Measurements from ENCODE around the gene NAT14.
A peak's percentile ranks its signal among the peaks of the same experiment; 100 is the strongest.

The NAT14 gene

DNA sequence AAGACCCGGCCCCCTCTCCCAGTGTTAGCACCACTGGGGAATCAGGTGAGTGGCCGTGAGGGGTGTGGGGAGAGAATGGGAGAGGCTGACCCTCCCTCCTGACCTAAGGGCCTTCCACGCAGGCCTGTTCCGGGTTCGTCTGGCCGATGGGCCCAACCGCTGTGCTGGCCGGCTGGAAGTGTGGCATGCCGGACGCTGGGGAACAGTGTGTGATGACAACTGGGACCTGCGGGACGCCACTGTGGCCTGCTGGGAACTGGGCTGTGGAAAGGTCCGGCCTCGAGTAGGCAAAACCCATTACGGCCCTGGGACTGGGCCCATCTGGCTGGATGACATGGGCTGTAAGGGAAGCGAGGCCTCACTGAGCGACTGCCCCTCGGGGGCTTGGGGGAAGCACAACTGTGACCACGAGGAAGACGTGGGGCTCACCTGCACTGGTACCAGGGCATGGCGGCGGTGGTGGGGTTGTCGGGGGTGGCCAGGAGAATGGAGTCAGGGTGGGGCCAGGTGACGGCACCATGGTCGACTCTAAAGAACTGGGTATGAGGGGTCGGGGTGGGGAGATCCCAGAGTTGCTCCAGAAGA lies 15.5 kb downstream of the NAT14 start:
- DNase-seq (ENCODE audit: extremely low spot score), result no peak
- TF ChIP-seq L3MBTL2 (conservative IDR thresholded peaks at IDR 0.05), result no peak
- TF ChIP-seq SP1 (IDR thresholded peaks at IDR 0.05), result no peak
- TF ChIP-seq FOXM1 (IDR thresholded peaks at IDR 0.05; ENCODE audit: borderline replicate concordance), result no peak
- TF ChIP-seq CTBP1 (IDR thresholded peaks at IDR 0.05; ENCODE audit: borderline replicate concordance), result no peak
- TF ChIP-seq ELF4 (IDR thresholded peaks at IDR 0.05), result no peak
- ChIA-PET POLR2A (interaction anchor here (1.6 kb wide), 1 partner anchor 24 kb away, joined by 7 read pairs; the partner anchor contains the start of gene ZNF628), CTCF (interaction anchor here (1.3 kb wide), 1 partner anchor 354 kb away, joined by 3 read pairs; no protein-coding TSS in a partner anchor)

DNA sequence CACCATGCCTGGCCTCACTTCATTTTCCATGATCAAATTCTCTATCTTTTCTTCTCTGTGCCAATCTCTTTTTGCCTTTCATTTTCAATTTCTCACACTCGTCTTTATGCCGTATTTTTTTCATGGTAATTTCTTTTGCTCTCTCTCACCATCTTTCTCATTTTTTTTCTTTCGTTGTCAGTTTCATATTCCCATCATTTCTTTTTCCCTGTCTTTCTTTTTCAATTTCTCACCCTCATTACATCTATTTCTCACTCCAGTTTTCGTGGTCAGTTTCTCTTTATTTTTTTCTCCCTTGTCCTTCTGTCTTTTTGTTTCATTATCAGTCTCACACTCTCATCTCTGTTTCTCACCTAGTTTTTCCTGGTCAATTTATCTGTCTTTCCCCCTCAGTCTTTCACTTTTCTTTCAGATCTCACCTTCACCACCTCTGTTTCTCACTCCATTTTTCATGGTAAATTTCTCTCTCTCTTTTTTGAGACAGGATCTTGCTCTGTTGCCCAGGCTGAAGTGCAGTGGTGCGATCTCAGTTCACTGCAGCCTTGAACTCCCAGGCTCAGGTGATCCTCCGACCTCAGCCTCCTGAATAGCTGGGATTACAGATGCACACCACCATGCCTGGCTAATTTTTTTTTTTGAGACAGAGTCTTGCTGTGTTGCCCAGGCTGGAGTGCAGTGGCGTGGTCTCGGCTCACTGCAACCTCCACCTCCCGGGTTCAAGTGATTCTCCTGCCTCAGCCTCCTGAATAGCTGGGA lies 17.4 kb downstream of the NAT14 start:
- ChIA-PET POLR2A (interaction anchor here (1.1 to 1.6 kb wide), 2 partner anchors 16 to 26 kb away, joined by 5 to 7 read pairs; partner anchors contain the start of gene ZNF628), CTCF (interaction anchor here (1.6 kb wide), 1 partner anchor 35 kb away, joined by 3 read pairs; no protein-coding TSS in a partner anchor)
- DNase-seq (ENCODE audit: extremely low spot score), result no peak
- TF ChIP-seq L3MBTL2 (conservative IDR thresholded peaks at IDR 0.05) (no peak), LEF1 (IDR thresholded peaks at IDR 0.05; ENCODE audit: borderline replicate concordance) (no peak), NFRKB (IDR thresholded peaks at IDR 0.05) (no peak), FOXK2 (IDR thresholded peaks at IDR 0.05) (no peak), CTBP1 (IDR thresholded peaks at IDR 0.05; ENCODE audit: borderline replicate concordance) (no peak), ARNT (IDR thresholded peaks at IDR 0.05) (no peak), SP1 (IDR thresholded peaks at IDR 0.05) (no peak), BHLHE40 (IDR thresholded peaks at IDR 0.05; ENCODE audit: borderline replicate concordance) (no peak)

DNA sequence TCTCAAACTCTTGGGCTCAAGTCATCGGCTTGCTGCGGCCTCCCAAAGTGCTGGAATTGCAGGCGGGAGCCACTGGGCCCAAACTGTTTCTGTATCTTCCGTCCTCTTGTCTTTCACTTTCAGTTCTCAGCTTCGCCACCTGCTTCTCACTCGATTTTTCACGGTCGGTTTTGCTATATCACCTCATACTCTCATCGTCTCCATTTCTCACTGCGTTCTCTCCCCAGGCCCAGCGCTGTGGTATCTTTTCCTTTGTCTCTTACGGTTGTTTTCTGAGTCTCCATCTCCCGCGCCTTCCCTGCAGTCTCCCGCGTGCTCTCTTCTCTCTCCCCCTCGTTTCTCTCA lies 18.1 kb downstream of the NAT14 start:
- CTCF ChIA-PET, result interaction anchor here (0.8 to 1.9 kb wide), 2 partner anchors 36 to 62 kb away, joined by 3 to 24 read pairs; no protein-coding TSS in a partner anchor
- no peak for TF ChIP-seq ELF4 (IDR thresholded peaks at IDR 0.05)
- TF ChIP-seq ZNF384 (IDR thresholded peaks at IDR 0.05), result no peak
- no peak for TF ChIP-seq FOXK2 (IDR thresholded peaks at IDR 0.05)
- TF ChIP-seq FOXA1 (IDR thresholded peaks at IDR 0.05), result no peak
- TF ChIP-seq LEF1 (IDR thresholded peaks at IDR 0.05; ENCODE audit: borderline replicate concordance), result no peak
- TF ChIP-seq TARDBP (IDR thresholded peaks at IDR 0.05), result no peak
- no peak for TF ChIP-seq CTBP1 (IDR thresholded peaks at IDR 0.05; ENCODE audit: borderline replicate concordance)

DNA sequence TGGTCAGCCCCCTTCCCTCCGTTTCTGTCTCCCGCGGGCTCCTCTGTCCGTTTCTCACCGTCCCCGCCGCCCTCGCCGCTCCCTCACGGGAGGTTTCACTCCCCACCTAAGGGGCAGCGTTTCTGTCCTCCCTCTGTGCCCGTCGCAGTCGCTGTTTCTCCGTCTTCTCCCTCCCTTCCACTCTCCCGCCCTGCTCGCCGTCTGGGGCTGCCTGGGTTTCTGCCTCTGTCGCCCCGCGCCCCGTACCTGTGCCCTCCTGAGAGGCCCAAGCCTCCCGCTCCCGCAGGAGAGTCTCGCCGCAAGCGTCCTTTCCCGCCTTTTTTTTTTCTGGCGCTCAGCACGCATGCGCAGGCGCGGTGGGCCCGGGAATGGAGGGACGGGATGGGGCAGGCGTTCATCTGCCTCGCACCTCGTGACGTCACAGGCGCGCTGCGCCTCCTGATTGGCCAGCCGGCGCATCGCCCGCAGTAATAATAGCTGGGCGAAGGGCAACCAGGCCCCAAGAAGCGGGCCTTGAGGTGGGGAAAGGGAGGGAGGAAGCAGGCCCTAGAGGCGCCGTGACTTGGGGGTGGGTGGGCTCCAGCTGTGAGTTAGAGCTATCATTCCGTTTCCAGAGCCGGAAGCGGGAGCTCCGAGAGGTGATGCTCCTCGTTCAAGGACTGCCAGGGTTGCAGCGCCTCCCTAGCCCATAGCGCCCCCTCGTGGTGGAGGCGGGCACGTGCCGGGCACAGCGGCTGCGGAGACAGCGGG lies 18.7 kb downstream of the NAT14 start:
- TF ChIP-seq L3MBTL2 (conservative IDR thresholded peaks at IDR 0.05) (peak; percentile 100), ELF4 (IDR thresholded peaks at IDR 0.05) (peak; percentile 28), CTBP1 (IDR thresholded peaks at IDR 0.05; ENCODE audit: borderline replicate concordance) (no peak), FOXM1 (IDR thresholded peaks at IDR 0.05; ENCODE audit: borderline replicate concordance) (no peak), ZNF384 (IDR thresholded peaks at IDR 0.05) (peak; percentile 97), TARDBP (IDR thresholded peaks at IDR 0.05) (no peak)
- ChIA-PET POLR2A (interaction anchor here (0.6 to 1.9 kb wide), 7 partner anchors 12 to 245 kb away, joined by 3 to 11 read pairs (median 3); partner anchors contain the start of genes ISOC2, NAT14, UBE2S and ZNF628), CTCF (interaction anchor here (0.7 to 1.9 kb wide), 7 partner anchors 8 to 77 kb away, joined by 3 to 24 read pairs (median 4); partner anchors contain the start of genes SSC5D and ZNF579)
- peak; percentile 99 for DNase-seq (ENCODE audit: extremely low spot score)

More for the DNA sequence above, 18.1 kb downstream of the NAT14 start:
- DNase-seq (ENCODE audit: extremely low spot score), result no peak
- POLR2A ChIA-PET, result interaction anchor here (1.0 kb wide), 1 partner anchor 41 kb away, joined by 3 read pairs; the partner anchor contains the start of gene ISOC2

DNA sequence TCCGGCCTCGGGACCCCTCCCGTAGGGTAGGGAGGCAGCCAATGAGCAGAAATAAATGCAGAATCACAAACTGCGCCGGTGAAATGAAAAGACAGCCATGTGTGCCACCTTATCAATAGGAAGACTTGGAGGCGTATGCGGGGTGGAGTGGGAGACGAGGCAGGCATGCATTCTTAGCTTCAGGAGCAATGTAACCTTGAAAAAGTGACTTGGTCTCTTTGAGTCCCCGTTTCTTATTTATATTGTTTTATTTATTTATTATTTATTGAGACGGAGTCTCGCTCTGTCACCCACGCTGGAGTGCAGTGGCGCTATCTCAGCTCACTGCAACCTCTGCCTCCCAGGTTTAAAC lies 19.2 kb downstream of the NAT14 start:
- no peak for TF ChIP-seq LEF1 (IDR thresholded peaks at IDR 0.05; ENCODE audit: borderline replicate concordance)
- TF ChIP-seq FOXM1 (IDR thresholded peaks at IDR 0.05; ENCODE audit: borderline replicate concordance), result no peak
- TF ChIP-seq SP1 (IDR thresholded peaks at IDR 0.05), result no peak
- no peak for TF ChIP-seq CTBP1 (IDR thresholded peaks at IDR 0.05; ENCODE audit: borderline replicate concordance)
- TF ChIP-seq FOXK2 (IDR thresholded peaks at IDR 0.05), result no peak
- TF ChIP-seq BHLHE40 (IDR thresholded peaks at IDR 0.05; ENCODE audit: borderline replicate concordance), result no peak
- TF ChIP-seq NFRKB (IDR thresholded peaks at IDR 0.05), result no peak
- TF ChIP-seq, protein P1, sequence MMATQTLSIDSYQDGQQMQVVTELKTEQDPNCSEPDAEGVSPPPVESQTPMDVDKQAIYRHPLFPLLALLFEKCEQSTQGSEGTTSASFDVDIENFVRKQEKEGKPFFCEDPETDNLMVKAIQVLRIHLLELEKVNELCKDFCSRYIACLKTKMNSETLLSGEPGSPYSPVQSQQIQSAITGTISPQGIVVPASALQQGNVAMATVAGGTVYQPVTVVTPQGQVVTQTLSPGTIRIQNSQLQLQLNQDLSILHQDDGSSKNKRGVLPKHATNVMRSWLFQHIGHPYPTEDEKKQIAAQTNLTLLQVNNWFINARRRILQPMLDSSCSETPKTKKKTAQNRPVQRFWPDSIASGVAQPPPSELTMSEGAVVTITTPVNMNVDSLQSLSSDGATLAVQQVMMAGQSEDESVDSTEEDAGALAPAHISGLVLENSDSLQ (IDR thresholded peaks at IDR 0.05), result no peak
- TF ChIP-seq SUZ12 (IDR thresholded peaks at IDR 0.05), result no peak
- DNase-seq (ENCODE audit: extremely low spot score), result no peak
- ChIA-PET CTCF (interaction anchor here (0.7 to 1.9 kb wide), 6 partner anchors 9 to 77 kb away, joined by 3 to 24 read pairs (median 4); partner anchors contain the start of genes SSC5D and ZNF579), POLR2A (interaction anchor here (0.6 to 1.9 kb wide), 7 partner anchors 13 to 245 kb away, joined by 3 to 11 read pairs (median 3); partner anchors contain the start of genes ISOC2, NAT14, UBE2S and ZNF628)

DNA sequence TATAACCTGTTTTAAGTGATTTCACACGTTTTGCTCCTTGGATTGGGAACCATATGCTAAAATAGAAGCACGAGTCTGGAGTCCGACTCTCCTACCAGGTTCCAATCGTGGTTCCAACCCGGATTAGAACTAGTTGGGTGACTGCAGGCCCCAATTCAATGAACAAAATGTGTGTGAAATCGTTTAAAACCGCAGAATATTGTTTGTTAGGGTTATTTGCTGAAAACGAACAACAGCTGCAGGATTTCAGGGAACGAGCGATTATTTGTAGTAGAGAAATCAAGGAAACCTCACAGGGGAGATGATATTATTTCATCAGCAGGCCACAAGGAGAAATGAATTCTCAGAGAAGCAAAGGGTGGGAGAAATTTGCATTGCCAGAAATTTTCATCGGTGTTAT lies 20.0 kb downstream of the NAT14 start:
- ChIA-PET CTCF (interaction anchor here (1.6 to 1.9 kb wide), 2 partner anchors 29 to 37 kb away, joined by 5 to 24 read pairs; no protein-coding TSS in a partner anchor), POLR2A (interaction anchor here (1.9 kb wide), 1 partner anchor 29 kb away, joined by 11 read pairs; the partner anchor contains the start of gene ZNF628)
- no peak for TF ChIP-seq L3MBTL2 (conservative IDR thresholded peaks at IDR 0.05)
- no peak for TF ChIP-seq HDGF (IDR thresholded peaks at IDR 0.05; ENCODE audit: borderline replicate concordance)
- TF ChIP-seq ELF4 (IDR thresholded peaks at IDR 0.05), result no peak
- TF ChIP-seq LEF1 (IDR thresholded peaks at IDR 0.05; ENCODE audit: borderline replicate concordance), result no peak
- TF ChIP-seq ARNT (IDR thresholded peaks at IDR 0.05), result no peak
- no peak for TF ChIP-seq SP1 (IDR thresholded peaks at IDR 0.05)
- no peak for TF ChIP-seq TARDBP (IDR thresholded peaks at IDR 0.05)
- TF ChIP-seq BHLHE40 (IDR thresholded peaks at IDR 0.05; ENCODE audit: borderline replicate concordance), result no peak
- no peak for TF ChIP-seq NFRKB (IDR thresholded peaks at IDR 0.05)
- TF ChIP-seq FOXM1 (IDR thresholded peaks at IDR 0.05; ENCODE audit: borderline replicate concordance), result no peak
- no peak for TF ChIP-seq ZNF384 (IDR thresholded peaks at IDR 0.05)
- no peak for DNase-seq (ENCODE audit: extremely low spot score)

All from HEK293T (cell line).